Left kidney (tissue), 1 donor: ENCODE measurements around the gene NME7. TPM values are rescaled to one million over a fixed set of nuclear protein-coding genes. Genes with fewer than 3 reads are reported as not detected.

Source experiments
- polyA plus RNA-seq: library from polyadenylated mRNA; unstranded; fragments of 120-200 nt; gene quantifications from one replicate; pipeline ENCODE4 v1.2.1, GENCODE V29; 2013; ENCODE audit not compliant: insufficient read length

NME7 gene
- polyA plus RNA-seq, 1 donor, result 103 TPM

Other genes with a start within 250 kb of the NME7 start
- gene BLZF1, start 398 bp upstream of the NME7 start, polyA plus RNA-seq, result 32.2 TPM
- 11.1 TPM for gene CCDC181, start 59.7 kb upstream of the NME7 start, polyA plus RNA-seq
- gene SLC19A2, start 118.1 kb upstream of the NME7 start, polyA plus RNA-seq, result 22.3 TPM
- gene F5, start 218.7 kb upstream of the NME7 start, polyA plus RNA-seq, result 5.7 TPM